GM18505 (cell line): ENCODE measurements around the gene SIX2.

Experiments used
- ATAC-seq: cut with Tn5 transposase; IDR thresholded peaks from one replicate; pipeline ENCODE4 v1.9.1; 2021; ENCODE audit not compliant: unreplicated experiment
- POLR2A ChIP-seq: IDR thresholded peaks from 4 replicates; pipeline ENCODE4 v1.6.1; 2011; ENCODE audit warnings: borderline replicate concordance; ENCODE audit not compliant: insufficient read depth, insufficient read length; ENCODE audit errors: extremely low read depth

Gene SIX2

DNA sequence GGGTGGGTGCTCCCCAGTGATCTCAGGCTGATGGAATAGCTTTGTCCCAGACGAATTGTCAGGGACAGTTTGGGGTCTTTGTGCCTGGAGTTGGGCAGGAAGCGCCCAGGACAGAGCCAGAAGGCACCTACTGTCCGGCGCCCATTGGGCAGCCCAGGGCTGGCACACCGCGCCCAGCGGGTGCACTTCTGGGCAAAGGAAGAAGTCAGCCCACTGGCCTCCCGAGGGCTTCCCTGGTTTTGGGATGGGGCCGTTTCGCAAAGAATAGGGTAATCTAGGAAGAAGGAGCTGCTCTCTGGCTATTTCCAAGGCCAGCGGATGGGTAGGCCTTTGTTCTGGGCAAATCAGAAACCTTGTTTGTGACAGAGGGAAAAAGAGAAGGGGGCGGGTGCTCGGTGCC lies 3.5 kb upstream of the SIX2 start:
- no peak for ATAC-seq
- no peak for TF ChIP-seq POLR2A

DNA sequence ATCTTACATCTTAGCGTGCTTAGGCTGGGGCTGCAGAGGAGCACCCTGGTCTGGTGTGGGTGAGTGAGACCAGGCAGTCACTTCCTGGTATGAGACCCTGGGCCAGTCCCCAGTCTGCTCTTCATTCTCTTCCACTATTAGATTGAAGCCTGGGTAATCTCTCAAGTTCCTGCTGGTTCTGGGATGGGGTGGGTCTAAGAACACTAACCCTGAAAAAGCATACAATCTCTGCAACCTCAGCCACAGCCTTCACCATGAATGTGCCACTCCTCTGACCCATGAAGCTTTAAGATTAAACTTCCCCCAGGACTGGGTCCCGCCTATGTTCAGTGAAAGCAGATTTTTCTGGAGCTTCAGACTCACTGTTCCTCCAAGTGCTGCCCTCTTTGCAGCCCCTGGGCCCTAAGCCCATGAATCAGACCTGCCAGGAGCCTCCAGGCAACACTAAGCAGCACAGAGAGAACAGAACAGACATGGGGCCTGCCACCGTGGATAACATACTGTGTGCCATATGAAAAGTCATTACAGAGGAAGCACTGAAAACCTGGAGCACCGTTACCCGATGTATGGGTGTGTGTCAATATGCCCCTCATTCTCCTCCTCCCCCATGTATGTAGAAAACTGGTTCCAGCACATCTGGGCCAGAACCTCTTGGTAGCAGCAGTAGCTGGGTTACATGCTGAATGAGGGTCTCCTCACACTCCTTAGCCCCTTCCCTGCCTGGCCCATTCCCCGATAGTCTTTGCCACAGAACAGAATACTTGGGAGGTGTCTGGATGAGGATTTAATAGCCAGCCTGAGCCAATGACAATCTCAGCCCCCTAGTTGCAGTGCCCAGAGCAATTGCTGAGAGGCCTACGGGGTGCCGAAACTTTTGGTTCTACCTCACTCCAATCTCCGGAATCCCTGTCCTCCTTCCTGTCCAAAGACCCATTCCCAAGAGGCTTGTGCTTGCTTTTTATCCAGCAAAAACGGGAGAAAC lies 2.7 kb upstream of the SIX2 start:
- no peak for ATAC-seq
- no peak for TF ChIP-seq POLR2A

DNA sequence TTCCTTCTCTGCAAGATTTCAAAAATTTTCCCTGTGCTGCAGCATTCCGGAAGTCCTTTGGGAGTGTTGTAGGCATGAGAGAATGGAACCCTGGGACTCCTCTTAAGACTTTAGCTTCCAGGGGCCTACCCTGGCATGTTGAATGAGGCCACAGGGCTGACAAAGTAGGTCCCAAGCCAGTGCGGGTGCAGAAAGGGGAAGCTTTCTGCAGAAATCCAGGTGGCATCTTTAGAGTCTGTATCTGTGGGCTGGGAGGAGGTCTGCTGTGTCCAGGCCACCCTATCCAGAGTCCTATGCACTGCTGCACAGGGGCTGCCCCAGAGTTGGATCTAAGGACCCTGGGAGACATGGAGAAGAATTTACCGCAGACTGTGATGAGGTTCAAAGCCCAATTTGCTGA lies 1.9 kb upstream of the SIX2 start:
- ATAC-seq, result no peak
- no peak for TF ChIP-seq POLR2A

DNA sequence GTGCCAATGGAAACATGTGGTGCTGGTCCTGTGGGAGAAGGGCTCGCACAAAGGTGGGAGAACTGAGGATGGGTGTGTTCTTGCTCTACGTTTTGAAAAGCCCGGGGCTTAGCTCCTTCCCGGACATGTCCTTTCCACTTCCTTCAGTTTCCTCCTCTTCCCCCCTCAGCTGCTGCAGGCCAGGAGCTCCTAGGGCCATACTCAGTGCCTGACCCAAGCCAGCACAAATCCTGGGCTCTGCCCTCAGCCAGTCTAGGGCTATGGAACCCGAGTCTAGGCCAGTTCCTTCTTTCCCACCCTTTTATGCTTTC lies 1.4 kb upstream of the SIX2 start:
- ATAC-seq, result no peak
- TF ChIP-seq POLR2A, result no peak

- no peak for TF ChIP-seq POLR2A
- ATAC-seq, result no peak
Measured at GRCh38 chr2:45009928-45010701, 863 bp upstream of the SIX2 start.

GRCh38 chr2:45008296-45009129 lies 739 bp downstream of the SIX2 start:
- ATAC-seq, result no peak
- no peak for TF ChIP-seq POLR2A

DNA sequence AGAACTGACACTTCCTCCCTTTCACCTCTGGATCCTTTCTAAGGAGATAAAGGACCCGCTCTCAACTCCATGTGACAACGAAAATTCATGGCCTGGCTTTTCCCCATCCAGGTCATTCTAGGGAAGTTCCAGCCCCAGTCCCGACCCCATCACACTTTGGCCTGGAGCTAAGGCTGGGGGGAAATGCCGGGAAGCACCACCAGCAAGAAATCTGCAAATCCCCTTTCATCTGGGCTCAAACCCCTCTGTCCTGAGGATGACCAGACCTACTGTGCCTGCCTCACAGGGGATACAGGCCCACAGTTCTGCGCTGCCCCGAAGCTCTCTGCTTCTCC lies 1.3 kb downstream of the SIX2 start:
- no peak for TF ChIP-seq POLR2A
- no peak for ATAC-seq

DNA sequence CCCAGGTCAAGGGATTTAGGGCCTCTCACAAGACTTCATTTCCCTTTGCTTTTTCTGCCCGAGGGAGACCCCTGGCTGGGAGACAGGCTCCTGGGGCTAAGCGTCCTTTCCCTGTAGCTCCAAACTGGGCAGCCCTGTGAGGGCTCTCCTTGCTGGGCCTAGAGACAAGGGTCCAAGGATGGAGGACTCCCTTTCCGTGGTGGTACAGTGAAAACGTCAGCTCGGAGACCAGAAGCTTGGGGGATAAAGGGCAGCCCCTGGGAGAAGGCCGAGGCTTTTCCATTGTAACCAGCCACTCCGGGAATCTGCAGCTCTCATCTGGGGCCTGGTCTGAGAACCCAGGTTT lies 2.3 kb downstream of the SIX2 start:
- ATAC-seq, result no peak
- TF ChIP-seq POLR2A, result no peak

DNA sequence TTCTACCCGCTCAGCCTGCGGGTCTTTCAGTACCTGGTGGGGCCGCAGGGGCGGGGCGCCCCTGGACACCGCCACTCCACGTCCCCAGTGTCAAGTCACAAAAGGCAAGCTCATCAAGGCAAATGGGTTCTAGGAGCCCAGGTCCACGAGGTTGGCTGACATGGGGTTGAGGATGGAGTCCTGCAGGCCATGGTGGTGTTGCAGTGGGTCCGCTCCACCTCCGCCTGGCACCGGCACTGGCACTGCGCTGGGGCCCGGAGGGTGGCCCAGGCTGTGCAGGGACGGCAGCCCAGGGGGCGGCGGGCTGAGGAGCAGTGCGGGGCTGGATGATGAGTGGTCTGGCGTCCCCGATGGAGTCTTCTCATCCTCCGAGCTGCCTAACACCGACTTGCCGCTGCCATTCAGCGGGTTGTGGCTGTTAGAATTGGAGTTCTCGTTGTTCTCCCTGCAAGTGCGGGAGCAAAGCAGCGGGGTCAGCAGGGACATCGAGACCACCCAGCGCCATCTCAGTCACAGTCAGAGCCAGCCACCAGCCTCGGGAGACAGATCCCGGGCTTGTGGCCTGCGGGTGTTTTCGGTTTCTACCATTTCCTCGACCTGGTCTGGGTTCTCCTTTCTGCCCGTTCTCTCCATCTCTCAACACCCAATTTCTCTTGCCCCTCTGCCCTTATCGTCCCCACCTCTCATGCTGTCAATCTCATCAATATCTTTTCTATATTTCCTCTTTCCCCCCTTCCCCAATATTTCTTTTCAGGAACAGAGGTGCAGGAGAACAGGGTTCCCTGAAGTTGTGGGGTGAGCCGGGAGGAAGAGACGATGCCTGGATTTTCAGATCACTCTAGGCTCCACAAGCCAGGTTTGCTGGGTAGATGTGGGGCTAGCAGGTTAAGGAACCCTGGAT lies 3.0 kb downstream of the SIX2 start:
- no peak for TF ChIP-seq POLR2A

GRCh38 chr2:45005261-45006002 lies 3.8 kb downstream of the SIX2 start:
- no peak for TF ChIP-seq POLR2A
- no peak for ATAC-seq

More for the DNA sequence above, 3.0 kb downstream of the SIX2 start:
- ATAC-seq, result no peak

GRCh38 chr2:45004562-45005191 lies 4.6 kb downstream of the SIX2 start:
- no peak for ATAC-seq
- TF ChIP-seq POLR2A, result no peak
